GM19324 (cell line): ENCODE measurements around the gene FNDC5.
"Not testable (repeated sequence)": the region's sequence is repeated elsewhere in the genome, so short reads cannot be mapped to it uniquely, and the experiment has no call there.

Source experiments
- ATAC-seq: cut with Tn5 transposase; IDR thresholded peaks from one replicate; pipeline ENCODE4 v1.9.1; 2021; ENCODE audit warnings: mild to moderate bottlenecking, moderate library complexity; ENCODE audit not compliant: unreplicated experiment, low FRiP score

FNDC5 gene

DNA sequence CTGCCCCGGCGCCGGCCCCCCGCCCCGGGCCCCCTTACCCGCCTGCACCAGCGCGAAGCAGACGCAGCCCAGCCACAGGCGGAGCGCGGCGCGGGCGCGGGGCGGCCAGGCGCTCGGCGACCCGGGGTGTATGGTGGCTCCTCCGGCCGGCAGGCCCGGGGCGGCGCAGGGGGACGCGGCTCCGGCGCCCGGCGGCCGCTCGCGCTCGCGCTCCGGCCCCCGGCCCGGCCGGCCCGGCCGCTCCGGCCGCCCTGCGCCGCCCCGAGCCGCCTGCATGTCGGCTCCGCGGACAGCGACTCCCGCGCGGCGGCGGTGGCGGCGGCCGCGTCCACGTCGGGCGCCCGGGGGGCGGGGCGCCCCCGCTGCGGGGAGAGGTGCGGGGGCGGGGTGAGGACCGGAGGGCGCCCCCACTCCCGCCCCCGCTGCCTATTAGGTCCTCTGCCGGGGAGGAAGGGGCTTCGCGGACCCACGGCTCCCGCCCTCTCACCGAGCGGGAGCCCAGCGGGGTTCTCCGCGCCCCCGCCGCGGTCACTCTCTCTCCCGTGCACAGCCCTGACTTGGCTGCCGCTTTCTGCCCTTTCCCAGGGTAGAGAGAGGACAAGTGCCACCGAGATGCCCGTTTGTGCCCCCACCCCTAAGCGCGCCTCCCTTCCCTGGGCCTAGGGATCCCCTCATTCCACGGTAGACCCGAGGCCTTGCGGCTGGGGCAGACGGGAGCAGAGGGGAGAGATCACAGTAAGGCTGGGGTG, at the start of gene FNDC5:
TSS of gene FNDC5 (minus strand) at position 298 of the 749 bp plus-strand sequence.
- ATAC-seq, result no peak

GRCh38 chr1:32919811-32920733, 49.4 kb upstream of the FNDC5 start:
- no peak for ATAC-seq

- ATAC-seq, result no peak
Measured at GRCh38 chr1:32918179-32918578, 47.5 kb upstream of the FNDC5 start.

- ATAC-seq, result no peak
Measured at GRCh38 chr1:32917521-32917920, 46.8 kb upstream of the FNDC5 start.

- no peak for ATAC-seq
Measured at GRCh38 chr1:32915766-32916706, 45.3 kb upstream of the FNDC5 start.

DNA sequence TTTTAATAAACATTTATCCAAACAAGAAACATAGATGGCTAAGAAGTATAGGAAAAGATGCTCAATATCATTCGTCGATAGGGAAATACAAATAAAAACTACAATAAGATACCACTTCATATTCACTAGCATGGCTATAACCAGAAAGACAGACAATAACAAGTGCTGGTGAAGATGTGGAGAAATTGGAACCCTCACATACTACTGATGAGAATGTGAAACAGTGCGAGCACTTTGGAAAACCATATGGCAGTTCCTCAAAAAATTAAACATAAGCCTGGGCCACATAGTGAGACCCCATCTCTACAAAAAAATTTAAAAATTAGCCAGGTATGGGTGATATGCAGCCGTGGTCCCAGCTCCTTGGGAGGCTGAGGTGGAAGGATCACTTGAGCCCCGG, 39.6 kb upstream of the FNDC5 start:
- ATAC-seq, result no peak

DNA sequence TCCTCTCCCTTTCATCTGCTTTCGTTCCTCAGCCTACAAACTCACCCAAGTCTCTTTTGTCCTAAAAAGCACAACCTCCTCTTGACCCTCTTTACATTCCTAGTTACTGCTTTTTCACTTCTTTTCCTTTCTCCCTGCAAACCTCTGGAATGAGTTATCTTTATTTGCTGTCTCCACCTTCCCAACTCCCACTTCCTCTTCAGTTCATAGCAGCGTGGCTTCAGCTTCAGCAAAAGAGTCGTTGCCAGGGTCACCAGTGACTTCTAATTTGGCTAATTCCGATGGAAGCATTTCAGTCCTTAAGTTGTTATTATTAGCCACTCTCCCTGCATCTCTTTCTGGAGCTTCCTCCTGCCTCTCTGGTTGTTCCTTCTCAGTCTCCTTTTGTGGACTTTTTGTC, 36.7 kb upstream of the FNDC5 start:
- no peak for ATAC-seq

DNA sequence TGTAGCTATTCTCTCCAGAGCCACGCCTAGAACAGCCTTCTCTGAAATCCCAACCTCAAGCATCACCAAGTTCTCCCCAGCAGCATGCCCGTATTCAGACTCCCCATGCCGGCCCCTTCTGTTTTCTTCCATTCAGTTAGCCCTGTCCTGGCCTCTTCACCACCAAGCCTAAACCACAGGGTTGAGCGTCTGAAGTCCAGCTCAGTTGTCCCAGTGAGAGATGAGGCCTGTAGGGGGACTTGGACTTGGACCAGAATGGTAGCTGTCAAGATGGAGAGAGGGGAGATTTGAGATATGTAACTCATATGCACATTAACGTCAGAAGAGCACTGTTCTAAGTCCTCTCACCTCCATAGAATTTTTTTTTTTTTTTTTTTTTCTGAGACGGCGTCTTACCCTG, 35.9 kb upstream of the FNDC5 start:
- ATAC-seq, result no peak

DNA sequence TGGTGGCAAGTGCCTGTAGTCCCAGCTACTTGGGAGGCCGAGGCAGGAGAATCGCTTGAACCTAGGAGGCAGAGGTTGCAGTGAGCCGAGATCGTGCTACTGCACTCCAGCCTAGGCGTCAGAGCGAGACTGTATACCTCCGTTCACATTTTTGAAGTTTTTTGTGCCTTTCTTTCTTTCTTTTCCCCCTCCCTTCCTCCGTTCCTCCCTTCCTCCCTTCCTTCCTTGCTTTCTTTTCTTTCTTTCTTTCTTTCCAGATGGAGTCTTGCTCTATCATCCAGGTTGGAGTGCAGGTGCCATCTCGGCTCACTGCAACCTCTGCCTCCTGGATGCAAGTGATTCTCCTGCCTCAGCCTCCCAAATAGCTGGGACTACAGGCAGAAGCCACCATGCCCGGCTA, 34.9 kb upstream of the FNDC5 start:
- ATAC-seq, result not testable (repeated sequence)

GRCh38 chr1:32904797-32905196, 34.1 kb upstream of the FNDC5 start:
- no peak for ATAC-seq

GRCh38 chr1:32903991-32904785, 33.5 kb upstream of the FNDC5 start:
- no peak for ATAC-seq

- no peak for ATAC-seq
Measured at GRCh38 chr1:32902535-32902920, 31.8 kb upstream of the FNDC5 start.

DNA sequence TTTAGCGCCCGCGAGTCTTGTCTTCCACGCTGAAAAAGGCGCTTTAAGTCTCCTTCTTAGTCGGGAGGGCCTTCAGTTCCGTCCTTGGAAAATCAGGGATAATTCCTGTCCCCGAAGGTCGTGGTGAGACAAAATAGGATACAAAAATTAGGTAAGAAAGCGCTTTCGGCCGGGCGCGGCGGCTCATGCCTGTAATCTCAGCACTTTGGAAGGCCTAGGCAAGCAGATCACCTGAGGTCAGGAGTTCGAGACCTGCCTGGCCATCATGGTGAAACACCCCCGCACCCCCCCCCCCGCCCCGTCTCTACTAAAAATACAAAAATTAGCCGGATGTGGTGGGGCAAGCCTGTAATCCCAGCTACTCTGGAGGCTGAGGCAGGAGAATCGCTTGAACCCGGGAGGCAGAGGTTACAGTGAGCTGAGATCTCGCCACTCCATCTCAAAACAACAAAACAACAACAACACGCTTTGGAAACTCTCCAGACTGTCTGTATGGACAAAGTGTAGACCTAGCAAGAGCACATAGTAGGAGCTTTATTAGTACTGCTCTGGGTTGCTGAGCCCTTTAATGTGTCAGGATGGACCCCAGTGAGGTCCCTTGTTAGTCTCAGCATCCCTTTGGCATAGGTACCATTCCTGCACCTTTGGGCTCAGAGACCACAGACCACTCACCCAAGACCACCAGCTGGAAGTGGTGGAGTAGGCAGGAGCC, 31.3 kb upstream of the FNDC5 start:
- ATAC-seq, result no peak

DNA sequence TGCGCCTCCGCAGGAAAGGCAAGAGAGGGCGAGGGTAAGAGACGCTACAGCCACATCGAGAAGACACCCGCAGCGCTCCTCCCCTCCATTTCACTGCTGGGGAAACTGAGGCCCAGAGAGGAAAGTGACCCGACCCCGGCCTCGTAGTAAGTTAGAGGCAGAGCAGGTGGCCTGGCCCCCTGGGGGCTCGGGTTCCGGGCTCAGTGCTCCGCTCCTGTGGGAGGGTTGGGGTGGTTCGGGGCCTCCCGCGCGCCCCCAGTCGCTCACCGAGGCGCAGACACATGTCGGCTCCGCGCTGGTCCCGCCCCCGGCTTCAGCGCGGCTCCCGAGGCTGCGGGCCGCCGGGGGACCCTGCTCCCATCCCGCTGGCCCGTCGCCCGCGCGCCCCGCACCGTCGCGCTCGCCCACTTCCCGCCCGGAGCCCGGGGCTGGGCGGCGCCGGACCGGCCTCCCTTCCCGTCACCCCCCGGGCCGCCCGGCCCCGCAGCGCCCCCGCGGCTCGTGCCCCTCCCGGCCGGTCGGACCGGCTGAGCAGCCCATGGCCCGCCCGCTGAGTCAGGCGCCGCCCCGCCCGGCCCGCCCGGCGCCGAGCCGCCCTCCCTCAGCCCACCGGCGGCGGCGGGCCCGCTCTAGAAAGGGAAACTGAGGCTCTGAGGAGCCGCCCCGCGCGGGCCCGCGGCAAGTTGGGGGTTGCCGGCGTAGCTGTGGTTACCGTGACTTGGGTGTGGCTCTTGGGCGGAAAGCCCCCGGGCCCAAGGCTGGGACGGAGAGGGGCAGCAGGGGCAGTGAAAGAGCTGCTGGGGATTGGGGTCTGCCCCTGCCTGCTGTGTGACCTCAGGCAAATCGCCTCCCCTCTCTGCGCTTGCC, 30.5 kb upstream of the FNDC5 start, which contains the start of gene TMEM54:
TSS of gene TMEM54 (minus strand) at position 434 of the 867 bp plus-strand sequence. CDS start at position 283, 151 bp downstream.
- ATAC-seq, result no peak

DNA sequence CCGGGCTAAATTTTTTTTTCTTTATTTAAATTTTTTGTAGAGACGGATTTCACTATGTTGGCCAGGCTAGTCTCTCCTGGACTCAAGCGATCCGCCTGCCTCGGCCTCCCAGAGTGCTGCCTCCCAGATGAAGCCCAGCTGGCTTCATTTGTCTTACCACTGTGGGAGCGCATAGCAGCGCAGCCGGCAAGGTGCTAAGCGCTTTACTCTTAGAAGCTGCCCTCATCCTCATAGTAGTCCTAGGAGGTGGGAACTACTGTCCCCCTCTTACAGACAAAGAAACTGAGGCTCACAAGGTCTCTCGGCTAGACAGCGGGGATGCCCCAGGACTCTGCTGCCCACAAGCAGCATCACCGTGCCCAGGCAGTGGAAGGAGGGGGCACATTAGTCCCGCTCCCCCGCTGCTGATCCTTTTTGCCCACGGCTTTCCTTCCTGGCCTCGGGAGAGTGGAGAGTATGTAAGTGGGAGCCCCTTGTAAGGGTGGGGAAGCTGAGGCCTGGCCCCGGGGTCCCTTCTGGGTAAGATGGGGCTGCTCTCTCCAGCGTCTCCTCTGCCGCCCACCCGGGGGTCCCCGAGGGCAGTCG, 29.8 kb upstream of the FNDC5 start:
- no peak for ATAC-seq

DNA sequence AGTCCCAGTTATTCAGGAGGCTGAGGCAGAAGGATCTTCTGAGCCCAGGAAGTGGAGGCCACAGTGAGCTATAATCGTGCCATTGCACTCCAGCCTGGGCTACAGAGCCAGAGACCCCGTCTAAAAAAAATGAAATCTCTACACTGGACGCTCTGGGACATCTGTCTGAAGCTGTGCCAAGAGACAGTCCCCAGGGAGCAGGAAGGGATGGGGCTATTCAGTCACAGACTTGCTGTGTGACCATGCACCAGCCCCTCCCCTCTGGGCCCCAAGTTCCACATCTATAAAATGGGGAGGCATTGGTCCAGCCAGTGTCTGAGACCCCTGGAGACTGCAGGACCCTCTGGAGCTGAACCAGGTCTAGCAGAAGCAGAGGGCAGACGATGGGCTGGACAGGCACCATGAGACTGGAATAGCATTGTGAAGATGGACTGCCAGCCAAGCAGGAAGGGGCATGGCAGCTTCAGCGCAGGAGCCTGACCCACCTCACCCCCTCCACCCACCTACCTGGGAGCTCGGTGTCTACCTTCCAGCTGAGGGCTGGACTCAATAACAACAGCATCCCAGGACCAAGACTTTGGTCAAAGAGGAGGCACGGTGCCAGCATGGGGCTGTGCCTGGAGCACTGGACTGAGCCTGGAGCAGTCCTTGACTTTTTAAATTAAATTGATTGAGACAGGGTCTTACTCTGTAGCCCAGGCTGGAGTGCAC, 29.0 kb upstream of the FNDC5 start:
- ATAC-seq, result no peak

DNA sequence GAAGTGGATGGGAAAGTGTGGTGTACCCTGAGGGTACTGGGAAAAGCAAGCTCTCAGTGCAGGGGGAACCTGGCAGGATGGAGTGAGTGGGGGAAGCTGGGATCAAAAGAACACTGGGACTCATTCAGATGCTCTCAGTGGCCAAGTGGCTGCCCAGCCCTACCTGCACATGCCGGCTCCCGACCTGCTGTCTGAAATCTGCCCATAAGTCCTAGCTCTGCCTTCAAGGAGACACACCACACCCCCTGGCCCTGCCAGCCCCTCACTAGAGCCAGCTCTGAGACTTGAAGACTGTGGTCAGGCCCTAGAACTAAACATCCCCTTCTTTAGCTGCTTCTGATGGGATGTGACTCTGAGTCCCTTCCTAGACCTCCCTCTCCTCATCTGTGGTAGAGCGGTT, 28.2 kb upstream of the FNDC5 start:
- no peak for ATAC-seq
